ENCODE measurements around the gene KCNS3.
A peak's percentile ranks its signal among the peaks of the same experiment; 100 is the strongest.

The KCNS3 gene, protein sequence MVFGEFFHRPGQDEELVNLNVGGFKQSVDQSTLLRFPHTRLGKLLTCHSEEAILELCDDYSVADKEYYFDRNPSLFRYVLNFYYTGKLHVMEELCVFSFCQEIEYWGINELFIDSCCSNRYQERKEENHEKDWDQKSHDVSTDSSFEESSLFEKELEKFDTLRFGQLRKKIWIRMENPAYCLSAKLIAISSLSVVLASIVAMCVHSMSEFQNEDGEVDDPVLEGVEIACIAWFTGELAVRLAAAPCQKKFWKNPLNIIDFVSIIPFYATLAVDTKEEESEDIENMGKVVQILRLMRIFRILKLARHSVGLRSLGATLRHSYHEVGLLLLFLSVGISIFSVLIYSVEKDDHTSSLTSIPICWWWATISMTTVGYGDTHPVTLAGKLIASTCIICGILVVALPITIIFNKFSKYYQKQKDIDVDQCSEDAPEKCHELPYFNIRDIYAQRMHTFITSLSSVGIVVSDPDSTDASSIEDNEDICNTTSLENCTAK

DNA sequence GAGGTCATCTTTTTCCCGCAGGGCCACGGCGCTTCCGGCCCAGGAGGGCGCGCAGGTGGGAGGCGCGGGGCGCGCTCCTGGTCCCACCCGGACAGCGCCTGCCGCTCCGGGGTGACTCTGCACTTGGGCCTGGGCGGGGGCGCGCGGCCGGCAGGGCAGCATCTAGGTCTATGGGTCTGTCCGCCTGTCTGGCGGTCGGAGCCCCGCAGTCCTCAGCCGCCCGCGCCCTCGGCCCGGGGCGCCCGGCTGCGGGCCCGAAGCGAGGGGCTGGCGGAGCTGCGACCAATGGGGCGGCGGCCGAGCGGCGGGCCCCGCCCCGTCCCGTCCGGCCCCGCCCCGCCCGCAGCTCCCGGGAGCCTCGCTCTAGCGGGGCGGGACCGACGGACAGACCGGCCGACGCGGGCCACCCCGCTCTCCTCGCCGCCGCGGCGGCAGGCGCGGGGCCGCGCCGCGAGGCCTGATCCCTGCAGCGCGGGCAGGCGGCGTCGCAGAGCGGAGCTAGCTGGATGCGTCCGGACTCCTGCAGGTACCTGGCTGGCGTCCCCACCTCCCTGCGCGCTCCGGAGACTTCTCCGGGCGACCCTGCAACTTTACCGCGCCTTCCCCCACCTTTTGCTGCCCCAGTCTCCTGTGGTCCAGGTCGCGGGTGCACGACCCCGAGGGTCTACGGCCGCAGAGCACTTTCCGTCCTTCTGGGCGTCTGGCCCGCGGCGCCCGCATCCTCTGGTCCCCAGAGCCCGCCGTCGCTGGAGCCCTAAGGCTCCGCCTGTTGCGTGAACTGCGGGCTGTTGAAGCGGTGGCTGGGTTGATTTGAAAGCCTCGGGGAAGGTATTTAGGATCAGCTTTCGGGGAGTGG is at the start of gene KCNS3:
Gene KCNS3, plus strand, starts transcription at position 387 of the 856 bp plus-strand sequence. CDS start 52,342 bp downstream, outside the sequence.
- Histone ChIP-seq H3K27me3 (ENCODE audit: control insufficient read depth, insufficient read depth, low read length) (peaks cover 39% of the 10 kb centered on the region), H3K9me3 (ENCODE audit: control insufficient read depth, low read depth, low read length) (no peaks in the 10 kb centered on the region), H3K9ac (ENCODE audit: low read length) (peak within 1 kb of the TSS; percentile 53), H3K27ac (ENCODE audit: low read length) (no peak within 1 kb of the TSS), H3K36me3 (ENCODE audit: control insufficient read depth, low read depth, low read length) (no peaks in the 10 kb centered on the region), H3K4me3 (ENCODE audit: low read length) (peak within 1 kb of the TSS; percentile 80), H3K4me1 (ENCODE audit: control insufficient read depth, low read depth, low read length) (peaks cover 6% of the 10 kb centered on the region)

- Histone ChIP-seq H3K9me3 (ENCODE audit: control insufficient read depth, low read depth, low read length) (no peaks in the 10 kb centered on the region), H3K27ac (ENCODE audit: low read length) (no peak overlapping the region), H3K9ac (ENCODE audit: low read length) (no peak overlapping the region), H3K36me3 (ENCODE audit: control insufficient read depth, low read depth, low read length) (no peaks in the 10 kb centered on the region), H3K4me3 (ENCODE audit: low read length) (peak overlapping the region; percentile 42), H3K4me1 (ENCODE audit: control insufficient read depth, low read depth, low read length) (peaks cover 14% of the 10 kb centered on the region), H3K27me3 (ENCODE audit: control insufficient read depth, insufficient read depth, low read length) (peaks cover 28% of the 10 kb centered on the region)
Measured at GRCh38 chr2:17830053-17831034, 48.1 kb upstream of the KCNS3 start.

DNA sequence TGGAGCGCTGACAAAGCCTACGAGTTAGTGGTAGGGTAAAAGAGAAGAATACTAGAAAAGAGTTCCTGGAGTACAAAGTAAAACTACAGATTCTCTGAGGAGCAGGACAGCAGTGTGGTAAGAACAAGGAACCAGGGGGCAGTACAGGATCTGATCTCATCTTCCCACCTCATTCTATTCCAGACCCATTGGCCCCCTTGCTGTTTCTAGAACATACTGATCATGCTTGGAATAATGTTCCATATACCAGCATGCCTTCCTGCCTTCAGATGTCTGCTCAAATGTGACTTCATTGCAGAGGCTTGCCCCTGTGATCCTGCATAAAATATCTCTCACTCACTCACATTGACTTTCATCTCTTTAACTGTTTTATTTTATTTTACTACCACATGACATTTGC is 43.0 kb upstream of the KCNS3 start:
- no peak overlapping the region for H3K27ac ChIP-seq (ENCODE audit: low read length)
- H3K4me1 ChIP-seq (ENCODE audit: control insufficient read depth, low read depth, low read length), result peaks cover 5% of the 10 kb centered on the region

DNA sequence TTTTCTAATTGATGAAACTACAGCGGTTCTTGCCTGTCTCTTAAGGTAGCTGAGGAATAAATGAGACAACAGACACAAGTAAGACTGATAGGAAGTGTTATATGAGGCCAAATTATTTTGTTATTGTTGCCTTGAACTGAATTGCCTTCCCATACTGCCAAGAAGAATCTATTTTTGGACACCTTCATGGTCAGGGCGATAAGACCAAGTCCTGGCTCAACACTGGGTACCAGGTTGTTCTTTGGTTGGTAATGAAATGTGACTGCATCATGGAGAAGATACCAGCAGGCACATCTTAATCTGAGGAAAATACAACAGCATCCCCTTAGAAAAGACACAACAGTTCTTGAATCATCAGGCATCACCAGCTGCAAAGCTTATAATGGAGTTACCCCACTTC is 38.5 kb upstream of the KCNS3 start:
- no peaks in the 10 kb centered on the region for H3K27me3 ChIP-seq (ENCODE audit: control insufficient read depth, insufficient read depth, low read length)
- H3K9me3 ChIP-seq (ENCODE audit: control insufficient read depth, low read depth, low read length), result no peaks in the 10 kb centered on the region
- H3K9ac ChIP-seq (ENCODE audit: low read length), result no peak overlapping the region
- H3K4me3 ChIP-seq (ENCODE audit: low read length), result no peak overlapping the region
- no peak overlapping the region for H3K27ac ChIP-seq (ENCODE audit: low read length)
- H3K36me3 ChIP-seq (ENCODE audit: control insufficient read depth, low read depth, low read length), result no peaks in the 10 kb centered on the region
- no peaks in the 10 kb centered on the region for H3K4me1 ChIP-seq (ENCODE audit: control insufficient read depth, low read depth, low read length)

More for the DNA sequence above, 43.0 kb upstream of the KCNS3 start:
- Histone ChIP-seq H3K36me3 (ENCODE audit: control insufficient read depth, low read depth, low read length) (no peaks in the 10 kb centered on the region), H3K4me3 (ENCODE audit: low read length) (no peak overlapping the region), H3K9me3 (ENCODE audit: control insufficient read depth, low read depth, low read length) (no peaks in the 10 kb centered on the region), H3K9ac (ENCODE audit: low read length) (no peak overlapping the region), H3K27me3 (ENCODE audit: control insufficient read depth, insufficient read depth, low read length) (peaks cover 8% of the 10 kb centered on the region)

GRCh38 chr2:17843457-17843856 is 35.0 kb upstream of the KCNS3 start:
- no peaks in the 10 kb centered on the region for H3K36me3 ChIP-seq (ENCODE audit: control insufficient read depth, low read depth, low read length)
- no peak overlapping the region for H3K9ac ChIP-seq (ENCODE audit: low read length)
- H3K9me3 ChIP-seq (ENCODE audit: control insufficient read depth, low read depth, low read length), result no peaks in the 10 kb centered on the region
- H3K27me3 ChIP-seq (ENCODE audit: control insufficient read depth, insufficient read depth, low read length), result no peaks in the 10 kb centered on the region
- no peak overlapping the region for H3K27ac ChIP-seq (ENCODE audit: low read length)
- no peak overlapping the region for H3K4me3 ChIP-seq (ENCODE audit: low read length)
- no peaks in the 10 kb centered on the region for H3K4me1 ChIP-seq (ENCODE audit: control insufficient read depth, low read depth, low read length)

DNA sequence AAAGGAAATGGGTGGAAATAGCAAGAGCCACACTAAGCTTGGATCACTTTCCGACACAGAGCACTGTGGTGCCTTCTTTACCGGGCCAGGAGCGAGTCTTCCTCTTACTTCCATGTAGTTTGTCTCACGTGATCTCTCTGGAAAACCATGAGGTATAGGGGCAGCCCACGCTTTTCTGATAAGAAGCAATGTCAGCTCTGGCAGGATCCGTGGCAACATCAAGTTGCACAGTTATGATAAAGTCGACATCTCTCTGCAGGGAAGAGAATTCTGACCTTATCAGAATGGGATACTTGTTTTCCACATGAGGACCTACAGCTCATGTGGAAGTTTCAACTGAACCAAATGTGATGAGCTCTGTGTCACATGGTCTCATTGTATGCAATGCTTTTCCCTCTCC is 32.7 kb upstream of the KCNS3 start:
- no peak overlapping the region for H3K27ac ChIP-seq (ENCODE audit: low read length)
- no peaks in the 10 kb centered on the region for H3K36me3 ChIP-seq (ENCODE audit: control insufficient read depth, low read depth, low read length)
- H3K27me3 ChIP-seq (ENCODE audit: control insufficient read depth, insufficient read depth, low read length), result no peaks in the 10 kb centered on the region
- no peaks in the 10 kb centered on the region for H3K9me3 ChIP-seq (ENCODE audit: control insufficient read depth, low read depth, low read length)
- H3K4me3 ChIP-seq (ENCODE audit: low read length), result no peak overlapping the region
- H3K4me1 ChIP-seq (ENCODE audit: control insufficient read depth, low read depth, low read length), result no peaks in the 10 kb centered on the region
- no peak overlapping the region for H3K9ac ChIP-seq (ENCODE audit: low read length)

GRCh38 chr2:17846676-17847075 is 31.8 kb upstream of the KCNS3 start:
- Histone ChIP-seq H3K27ac (ENCODE audit: low read length) (no peak overlapping the region), H3K27me3 (ENCODE audit: control insufficient read depth, insufficient read depth, low read length) (no peaks in the 10 kb centered on the region), H3K36me3 (ENCODE audit: control insufficient read depth, low read depth, low read length) (no peaks in the 10 kb centered on the region), H3K9ac (ENCODE audit: low read length) (no peak overlapping the region), H3K4me1 (ENCODE audit: control insufficient read depth, low read depth, low read length) (no peaks in the 10 kb centered on the region), H3K9me3 (ENCODE audit: control insufficient read depth, low read depth, low read length) (no peaks in the 10 kb centered on the region), H3K4me3 (ENCODE audit: low read length) (no peak overlapping the region)

GRCh38 chr2:17847236-17847635 is 31.2 kb upstream of the KCNS3 start:
- Histone ChIP-seq H3K27me3 (ENCODE audit: control insufficient read depth, insufficient read depth, low read length) (no peaks in the 10 kb centered on the region), H3K4me3 (ENCODE audit: low read length) (no peak overlapping the region), H3K27ac (ENCODE audit: low read length) (no peak overlapping the region), H3K4me1 (ENCODE audit: control insufficient read depth, low read depth, low read length) (no peaks in the 10 kb centered on the region), H3K9ac (ENCODE audit: low read length) (no peak overlapping the region), H3K9me3 (ENCODE audit: control insufficient read depth, low read depth, low read length) (no peaks in the 10 kb centered on the region), H3K36me3 (ENCODE audit: control insufficient read depth, low read depth, low read length) (no peaks in the 10 kb centered on the region)

DNA sequence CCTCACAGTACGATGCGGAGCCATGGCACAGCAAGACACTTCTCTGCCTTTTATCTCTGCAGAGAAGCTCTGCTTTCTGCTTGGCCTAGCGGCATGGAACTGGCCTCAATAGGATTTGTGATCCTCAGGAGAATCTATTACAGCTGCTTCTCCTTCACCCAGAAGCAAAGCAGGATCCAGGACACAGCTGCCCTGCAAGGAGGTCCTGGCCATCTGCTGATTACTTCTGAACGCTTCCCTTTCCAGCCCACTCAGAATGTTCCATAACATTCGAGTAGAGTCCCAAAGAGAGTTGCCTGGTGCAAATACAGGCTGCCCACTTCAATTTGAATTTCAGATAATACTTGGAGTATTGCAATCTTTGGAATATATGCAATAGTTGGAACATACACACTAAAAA is 29.2 kb upstream of the KCNS3 start:
- H3K27ac ChIP-seq (ENCODE audit: low read length), result no peak overlapping the region
- H3K27me3 ChIP-seq (ENCODE audit: control insufficient read depth, insufficient read depth, low read length), result no peaks in the 10 kb centered on the region
- H3K4me1 ChIP-seq (ENCODE audit: control insufficient read depth, low read depth, low read length), result no peaks in the 10 kb centered on the region
- no peaks in the 10 kb centered on the region for H3K36me3 ChIP-seq (ENCODE audit: control insufficient read depth, low read depth, low read length)
- no peaks in the 10 kb centered on the region for H3K9me3 ChIP-seq (ENCODE audit: control insufficient read depth, low read depth, low read length)
- H3K4me3 ChIP-seq (ENCODE audit: low read length), result no peak overlapping the region
- H3K9ac ChIP-seq (ENCODE audit: low read length), result no peak overlapping the region

- Histone ChIP-seq H3K27me3 (ENCODE audit: control insufficient read depth, insufficient read depth, low read length) (no peaks in the 10 kb centered on the region), H3K27ac (ENCODE audit: low read length) (no peak overlapping the region), H3K4me3 (ENCODE audit: low read length) (no peak overlapping the region), H3K36me3 (ENCODE audit: control insufficient read depth, low read depth, low read length) (no peaks in the 10 kb centered on the region), H3K9me3 (ENCODE audit: control insufficient read depth, low read depth, low read length) (no peaks in the 10 kb centered on the region), H3K4me1 (ENCODE audit: control insufficient read depth, low read depth, low read length) (no peaks in the 10 kb centered on the region), H3K9ac (ENCODE audit: low read length) (no peak overlapping the region)
Measured at GRCh38 chr2:17850151-17850550, 28.3 kb upstream of the KCNS3 start.
